ENCODE data around the gene CRPPA. TPM values are rescaled to one million over a fixed set of nuclear protein-coding genes. Genes with fewer than 3 reads are reported as not detected.

The CRPPA gene
- polyA plus RNA-seq, 3 donors: 0.09 to 0.47 (median 0.36) TPM

GRCh38 chr7:16402940-16403339, 18.4 kb downstream of the CRPPA start:
- no peak overlapping the region for H3K27ac Mint-ChIP-seq
- peak overlapping the region in 1 of 2 donors; percentile 67 for H3K4me3 Mint-ChIP-seq
- H4K20me1 ChIP-seq (ENCODE audit: insufficient read depth, low read length): no peaks in the 10 kb centered on the region
- peaks cover 33 to 63% of the 10 kb centered on the region in 2 donors for H3K9me3 ChIP-seq (replicated peaks in 1 of 2; ENCODE audit: control insufficient read depth in 1 of 2, insufficient read depth in 1 of 2, low read length in 2 of 2)
- H3K27ac ChIP-seq (ENCODE audit: low read depth in 1 of 2, low read length in 2 of 2): no peak overlapping the region
- peaks cover 41 to 52% (median 45%) of the 10 kb centered on the region in 3 donors for H3K27me3 Mint-ChIP-seq (ENCODE audit: low read depth in 3 of 3)
- no peaks in the 10 kb centered on the region for H3K79me2 ChIP-seq (ENCODE audit: insufficient read depth, low read length)
- 100% methylated on average over 1 of the region's 1 CpG for WGBS (ENCODE audit: insufficient coverage)
- H3K36me3 ChIP-seq (replicated peaks in 1 of 2; ENCODE audit: control insufficient read depth in 1 of 2, insufficient read depth in 2 of 2, low read length in 2 of 2): no peaks in the 10 kb centered on the region
- no peak overlapping the region for H3K4me2 ChIP-seq (replicated peaks; ENCODE audit: extremely low read depth, low read length, poor library complexity, severe bottlenecking)
- intact Hi-C loops (cut with micrococcal nuclease): no loop called here
- H2AFZ ChIP-seq (ENCODE audit: insufficient read depth, low read depth, low read length, poor library complexity, severe bottlenecking): no peak overlapping the region
- TF ChIP-seq CTCF (IDR thresholded peaks at IDR 0.05): no peak
- DNase-seq: no peak
- no peak overlapping the region for H3K9ac ChIP-seq (ENCODE audit: insufficient read depth, low read length, poor library complexity, severe bottlenecking)
- peaks cover 6% of the 10 kb centered on the region for H3K4me1 Mint-ChIP-seq
- H3K4me1 ChIP-seq (ENCODE audit: control insufficient read depth in 1 of 2, insufficient read depth in 2 of 2, low read length in 2 of 2): peaks cover 4 to 13% of the 10 kb centered on the region in 2 donors
- peaks cover 30 to 52% (median 46%) of the 10 kb centered on the region in 7 donors for H3K9me3 Mint-ChIP-seq
- H3K4me3 ChIP-seq (replicated peaks in 1 of 3; ENCODE audit: low read depth in 2 of 3, low read length in 3 of 3): no peak overlapping the region
- H3K27me3 ChIP-seq (ENCODE audit: control insufficient read depth in 2 of 2, insufficient read depth in 2 of 2, low read length in 2 of 2): peaks cover 58 to 67% of the 10 kb centered on the region in 2 donors
- H3K36me3 Mint-ChIP-seq: peaks cover 2 to 11% of the 10 kb centered on the region in 2 donors

- Histone ChIP-seq H3K4me1 (ENCODE audit: control insufficient read depth in 1 of 2, insufficient read depth in 2 of 2, low read length in 2 of 2) (peaks cover 4 to 13% of the 10 kb centered on the region in 2 donors), H3K27me3 (ENCODE audit: control insufficient read depth in 2 of 2, insufficient read depth in 2 of 2, low read length in 2 of 2) (peaks cover 49 to 58% of the 10 kb centered on the region in 2 donors), H3K4me3 (replicated peaks in 1 of 3; ENCODE audit: low read depth in 2 of 3, low read length in 3 of 3) (no peak overlapping the region), H2AFZ (ENCODE audit: insufficient read depth, low read depth, low read length, poor library complexity, severe bottlenecking) (no peak overlapping the region), H3K9me3 (replicated peaks in 1 of 2; ENCODE audit: control insufficient read depth in 1 of 2, insufficient read depth in 1 of 2, low read length in 2 of 2) (peaks cover 42 to 71% of the 10 kb centered on the region in 2 donors), H3K79me2 (ENCODE audit: insufficient read depth, low read length) (no peaks in the 10 kb centered on the region), H3K4me2 (replicated peaks; ENCODE audit: extremely low read depth, low read length, poor library complexity, severe bottlenecking) (no peak overlapping the region), H3K36me3 (replicated peaks in 1 of 2; ENCODE audit: control insufficient read depth in 1 of 2, insufficient read depth in 2 of 2, low read length in 2 of 2) (no peaks in the 10 kb centered on the region), H3K9ac (ENCODE audit: insufficient read depth, low read length, poor library complexity, severe bottlenecking) (no peak overlapping the region), H3K27ac (ENCODE audit: low read depth in 1 of 2, low read length in 2 of 2) (no peak overlapping the region), H4K20me1 (ENCODE audit: insufficient read depth, low read length) (no peaks in the 10 kb centered on the region)
- peaks cover 35 to 44% (median 39%) of the 10 kb centered on the region in 3 donors for H3K27me3 Mint-ChIP-seq (ENCODE audit: low read depth in 3 of 3)
- H3K4me1 Mint-ChIP-seq: peaks cover 6% of the 10 kb centered on the region
- intact Hi-C loops (cut with micrococcal nuclease): no loop called here
- no peak overlapping the region for H3K27ac Mint-ChIP-seq
- no peak for DNase-seq
- peaks cover 30 to 59% (median 50%) of the 10 kb centered on the region in 7 donors for H3K9me3 Mint-ChIP-seq
- TF ChIP-seq CTCF (IDR thresholded peaks at IDR 0.05): no peak
- H3K36me3 Mint-ChIP-seq: peaks cover 2 to 11% of the 10 kb centered on the region in 2 donors
- H3K4me3 Mint-ChIP-seq: peak overlapping the region in 1 of 2 donors; percentile 67
Observed at GRCh38 chr7:16402091-16402490, 19.2 kb downstream of the CRPPA start.
